ENCODE measurements around the gene ZNF536. TPM values are rescaled to one million over a fixed set of nuclear protein-coding genes. Genes with fewer than 3 reads are reported as not detected.

Gene ZNF536
- total and polyA plus RNA-seq, 7 donors: 0.01 to 0.94 (median 0.20) TPM; not detected in 1

DNA sequence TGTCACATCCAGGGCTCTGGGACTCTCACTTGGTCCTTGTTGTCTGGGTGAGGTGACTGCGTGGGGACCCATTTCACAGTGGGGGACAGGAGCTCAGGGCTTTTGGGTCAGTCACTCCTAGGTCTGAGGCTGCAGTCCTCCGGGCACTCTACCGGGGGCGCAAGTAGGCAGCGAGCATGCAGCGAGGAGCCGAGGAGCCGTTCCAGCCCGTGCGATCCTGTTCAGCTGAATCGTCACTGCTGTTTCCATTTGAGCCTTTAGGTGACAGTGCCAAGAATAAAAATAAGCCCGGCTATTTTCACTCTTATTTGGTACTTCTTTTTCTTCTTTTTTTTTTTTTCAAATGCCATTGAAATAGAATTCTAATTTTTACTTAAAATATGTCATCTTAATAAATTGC, 126.5 kb downstream of the ZNF536 start:
- Histone ChIP-seq H3K4me3 (no peak overlapping the region), H3K27ac (no peak overlapping the region), H3K36me3 (ENCODE audit: insufficient read depth in 1 of 2, low read depth in 1 of 2) (no peaks in the 10 kb centered on the region), H3K27me3 (ENCODE audit: insufficient read depth in 3 of 3, low read length in 2 of 3) (peaks cover 0 to 7% (median 0%) of the 10 kb centered on the region in 3 donors), H3K4me1 (no peaks in the 10 kb centered on the region), H3K9me3 (no peaks in the 10 kb centered on the region)
- DNase-seq (no peak), ATAC-seq (no peak)
- TF ChIP-seq, protein P1, sequence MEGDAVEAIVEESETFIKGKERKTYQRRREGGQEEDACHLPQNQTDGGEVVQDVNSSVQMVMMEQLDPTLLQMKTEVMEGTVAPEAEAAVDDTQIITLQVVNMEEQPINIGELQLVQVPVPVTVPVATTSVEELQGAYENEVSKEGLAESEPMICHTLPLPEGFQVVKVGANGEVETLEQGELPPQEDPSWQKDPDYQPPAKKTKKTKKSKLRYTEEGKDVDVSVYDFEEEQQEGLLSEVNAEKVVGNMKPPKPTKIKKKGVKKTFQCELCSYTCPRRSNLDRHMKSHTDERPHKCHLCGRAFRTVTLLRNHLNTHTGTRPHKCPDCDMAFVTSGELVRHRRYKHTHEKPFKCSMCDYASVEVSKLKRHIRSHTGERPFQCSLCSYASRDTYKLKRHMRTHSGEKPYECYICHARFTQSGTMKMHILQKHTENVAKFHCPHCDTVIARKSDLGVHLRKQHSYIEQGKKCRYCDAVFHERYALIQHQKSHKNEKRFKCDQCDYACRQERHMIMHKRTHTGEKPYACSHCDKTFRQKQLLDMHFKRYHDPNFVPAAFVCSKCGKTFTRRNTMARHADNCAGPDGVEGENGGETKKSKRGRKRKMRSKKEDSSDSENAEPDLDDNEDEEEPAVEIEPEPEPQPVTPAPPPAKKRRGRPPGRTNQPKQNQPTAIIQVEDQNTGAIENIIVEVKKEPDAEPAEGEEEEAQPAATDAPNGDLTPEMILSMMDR (IDR thresholded peaks at IDR 0.05): no peak
- intact Hi-C loops (cut with DNase I): no loop called here
- 12 to 32% (median 18%) methylated on average over 12 of the region's 12 CpGs for WGBS, 3 donors

DNA sequence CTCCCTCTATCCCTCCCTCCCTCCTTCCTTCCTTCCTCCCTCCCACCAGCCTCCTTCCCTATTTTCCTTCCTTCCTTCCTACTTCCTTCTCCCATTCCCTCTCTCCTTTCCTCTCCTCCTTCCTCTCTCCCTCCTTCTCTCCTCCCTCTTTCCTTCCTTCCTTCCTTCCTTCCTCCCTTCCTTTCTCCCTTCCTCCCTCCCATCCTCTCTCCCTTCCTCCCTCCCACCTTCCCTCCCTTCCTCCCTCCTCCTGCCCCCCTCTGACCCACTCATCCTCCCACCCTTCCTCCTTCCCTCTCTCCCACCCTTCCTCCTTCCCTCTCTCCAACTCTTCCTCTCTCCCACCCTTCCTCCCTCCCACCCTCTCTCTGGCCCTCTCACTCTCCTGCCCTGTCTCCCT, 132.1 kb downstream of the ZNF536 start:
- TF ChIP-seq, protein P1 (IDR thresholded peaks at IDR 0.05): no peak
- Histone ChIP-seq H3K36me3 (ENCODE audit: insufficient read depth in 1 of 2, low read depth in 1 of 2) (no peaks in the 10 kb centered on the region), H3K4me1 (no peaks in the 10 kb centered on the region), H3K9me3 (no peaks in the 10 kb centered on the region), H3K27ac (no peak overlapping the region), H3K27me3 (ENCODE audit: insufficient read depth in 3 of 3, low read length in 2 of 3) (peaks cover 0 to 3% (median 0%) of the 10 kb centered on the region in 3 donors), H3K4me3 (no peak overlapping the region)
- no peak for ATAC-seq
- no peak for DNase-seq
- intact Hi-C loops (cut with DNase I): no loop called here

DNA sequence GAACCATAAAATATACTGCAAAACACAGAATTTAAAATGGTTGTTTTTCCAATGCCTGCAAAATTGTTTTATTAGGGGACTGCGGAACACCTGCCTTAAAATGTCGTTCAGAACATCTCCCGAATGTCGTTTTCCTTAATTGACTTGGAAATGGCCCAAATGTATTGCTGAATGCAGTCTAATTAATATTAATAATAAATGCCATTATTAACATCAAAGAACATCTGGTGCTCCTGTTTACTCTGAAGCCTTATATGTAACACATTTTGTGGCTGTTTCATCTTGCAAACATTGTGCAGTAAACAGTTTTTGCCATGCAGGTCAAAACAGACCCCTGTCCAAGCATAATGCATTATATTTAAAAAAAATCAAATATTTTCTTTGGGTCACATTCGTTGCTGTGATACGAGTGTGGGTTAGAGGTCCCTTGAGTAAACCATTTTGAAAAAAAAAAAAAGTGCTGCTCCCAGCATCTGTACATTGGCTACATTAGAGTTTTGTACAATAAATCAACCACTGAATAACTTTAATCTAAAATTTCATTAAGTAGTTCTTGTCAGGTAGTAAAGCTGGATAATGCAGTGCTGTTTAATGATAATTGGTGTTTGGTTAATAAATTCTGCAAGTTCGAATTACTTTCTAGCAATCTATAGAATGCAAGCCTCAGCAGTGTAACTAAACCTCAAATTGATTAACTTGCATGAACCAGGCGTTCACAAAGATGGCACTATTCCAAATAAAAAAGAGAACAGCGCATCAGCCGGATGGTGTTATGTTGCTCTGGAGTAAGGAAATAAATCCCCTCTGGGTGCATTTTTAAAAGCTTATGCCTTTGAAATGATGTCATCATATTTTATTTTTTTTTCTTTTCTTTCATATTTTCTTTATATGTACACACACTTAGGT, 140.2 kb downstream of the ZNF536 start:
- Histone ChIP-seq H3K4me1 (no peaks in the 10 kb centered on the region), H3K4me3 (no peak overlapping the region), H3K36me3 (ENCODE audit: insufficient read depth in 1 of 2, low read depth in 1 of 2) (no peaks in the 10 kb centered on the region), H3K27me3 (ENCODE audit: insufficient read depth in 3 of 3, low read length in 2 of 3) (peaks cover 0 to 17% (median 1%) of the 10 kb centered on the region in 3 donors), H3K27ac (no peak overlapping the region), H3K9me3 (no peaks in the 10 kb centered on the region)
- ATAC-seq: no peak
- intact Hi-C loops (cut with DNase I): no loop called here
- 21 to 25% (median 22%) methylated on average over 10 of the region's 10 CpGs for WGBS, 3 donors
- DNase-seq: no peak
- TF ChIP-seq, protein P1 (IDR thresholded peaks at IDR 0.05): no peak

DNA sequence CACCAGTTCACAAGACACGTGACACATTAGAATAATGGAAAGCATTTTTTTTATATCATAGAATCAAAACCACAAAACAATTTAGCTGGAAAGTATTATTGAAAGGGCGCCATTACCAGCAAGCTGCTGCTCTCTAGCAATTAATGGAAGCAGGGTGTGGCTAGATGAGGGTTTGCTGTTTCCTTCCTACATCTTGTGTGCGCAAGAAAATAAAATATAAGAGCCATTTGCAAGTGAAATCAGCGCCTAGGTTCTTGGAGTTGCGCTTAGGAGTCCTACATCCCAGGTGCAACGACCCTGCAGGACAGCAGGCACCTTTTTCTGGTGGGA, 140.9 kb downstream of the ZNF536 start:
- intact Hi-C loops (cut with DNase I): no loop called here
- Histone ChIP-seq H3K27ac (no peak overlapping the region), H3K9me3 (no peaks in the 10 kb centered on the region), H3K4me1 (no peaks in the 10 kb centered on the region), H3K36me3 (ENCODE audit: insufficient read depth in 1 of 2, low read depth in 1 of 2) (no peaks in the 10 kb centered on the region), H3K4me3 (no peak overlapping the region), H3K27me3 (ENCODE audit: insufficient read depth in 3 of 3, low read length in 2 of 3) (peaks cover 0 to 17% (median 1%) of the 10 kb centered on the region in 3 donors)
- ATAC-seq: no peak
- WGBS, 3 donors: 48 to 56% (median 55%) methylated on average over 6 of the region's 6 CpGs
- DNase-seq: no peak
- TF ChIP-seq, protein P1 (IDR thresholded peaks at IDR 0.05): no peak
